ENCODE measurements around the gene FANCE.

GRCh38 chr6:35495258-35496035, 43.3 kb downstream of the FANCE start:
- TF ChIP-seq, protein P1, sequence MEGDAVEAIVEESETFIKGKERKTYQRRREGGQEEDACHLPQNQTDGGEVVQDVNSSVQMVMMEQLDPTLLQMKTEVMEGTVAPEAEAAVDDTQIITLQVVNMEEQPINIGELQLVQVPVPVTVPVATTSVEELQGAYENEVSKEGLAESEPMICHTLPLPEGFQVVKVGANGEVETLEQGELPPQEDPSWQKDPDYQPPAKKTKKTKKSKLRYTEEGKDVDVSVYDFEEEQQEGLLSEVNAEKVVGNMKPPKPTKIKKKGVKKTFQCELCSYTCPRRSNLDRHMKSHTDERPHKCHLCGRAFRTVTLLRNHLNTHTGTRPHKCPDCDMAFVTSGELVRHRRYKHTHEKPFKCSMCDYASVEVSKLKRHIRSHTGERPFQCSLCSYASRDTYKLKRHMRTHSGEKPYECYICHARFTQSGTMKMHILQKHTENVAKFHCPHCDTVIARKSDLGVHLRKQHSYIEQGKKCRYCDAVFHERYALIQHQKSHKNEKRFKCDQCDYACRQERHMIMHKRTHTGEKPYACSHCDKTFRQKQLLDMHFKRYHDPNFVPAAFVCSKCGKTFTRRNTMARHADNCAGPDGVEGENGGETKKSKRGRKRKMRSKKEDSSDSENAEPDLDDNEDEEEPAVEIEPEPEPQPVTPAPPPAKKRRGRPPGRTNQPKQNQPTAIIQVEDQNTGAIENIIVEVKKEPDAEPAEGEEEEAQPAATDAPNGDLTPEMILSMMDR (conservative IDR thresholded peaks at IDR 0.05) = no peak
- TF ChIP-seq EZH2 (IDR thresholded peaks at IDR 0.05; ENCODE audit: low read depth) = no peak
